Mesenteric fat pad (tissue), 1 donor: Measurements from ENCODE around the gene CHODL. TPM values are rescaled to one million over a fixed set of nuclear protein-coding genes. Genes with fewer than 3 reads are reported as not detected.

Source experiments
- DNase-seq: peaks from one replicate; pipeline ENCODE4 v3.0.0-alpha.2; 2020; ENCODE audit warnings: low spot score
- total RNA-seq: library from RNA; stranded (reverse); fragmentation: NEBNext Ultra II Directional; extraction: Animal tissue kit (Norgen Biotek cat#: 25700); gene quantifications from one replicate; pipeline ENCODE4 v1.2.1, GENCODE V29; 2021
- donor health status: DM: yes; HTN: yes; CAD: no.

Gene CHODL
- total RNA-seq, 1 donor from 2014 or later = 1.7 TPM

GRCh38 chr21:18285379-18285778 lies 40.7 kb downstream of the CHODL start:
- DNase-seq = no peak

GRCh38 chr21:18289876-18290275 lies 45.2 kb downstream of the CHODL start:
- DNase-seq = no peak

GRCh38 chr21:18294100-18294499 lies 49.5 kb downstream of the CHODL start:
- no peak for DNase-seq

- DNase-seq = no peak
These were observed 53.6 kb downstream of the CHODL start for GRCh38 chr21:18298228-18298627.

Other genes starting within 250 kb of the CHODL start
- 0.45 TPM for gene TMPRSS15, start 159.0 kb downstream of the CHODL start, total RNA-seq